ENCODE data around the gene UBR3. TPM values are rescaled to one million over a fixed set of nuclear protein-coding genes. Genes with fewer than 3 reads are reported as not detected.

Gene UBR3
- total RNA-seq, 2 experiments from 2014 or later = 11.6 to 21.0 TPM

DNA sequence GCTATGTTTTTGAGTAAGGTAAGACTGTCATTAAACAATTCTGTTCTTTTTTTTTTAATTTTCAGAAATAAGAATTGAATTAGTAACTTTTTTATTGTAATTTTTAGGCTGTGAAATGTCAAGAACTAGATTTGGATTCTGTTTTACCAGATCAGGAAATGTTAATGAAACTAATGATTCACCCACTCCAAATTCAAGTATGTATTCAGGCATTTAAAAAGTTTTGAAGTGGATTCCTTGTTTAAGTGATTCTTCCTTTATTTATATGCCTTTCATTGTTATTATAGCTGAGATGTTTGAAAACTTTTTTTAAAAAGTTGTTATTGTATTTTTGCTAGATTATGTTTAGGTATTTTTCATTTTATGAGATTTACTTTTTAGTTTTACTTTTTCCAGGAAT, 96.7 kb downstream of the UBR3 start:
- Histone ChIP-seq H3K79me2 (ENCODE audit: insufficient read depth, low read depth, low read length) (no peaks in the 10 kb centered on the region), H2AFZ (ENCODE audit: low read length) (no peak overlapping the region), H3K4me3 (ENCODE audit: low read depth, low read length, poor library complexity, severe bottlenecking) (no peak overlapping the region), H3K9me2 (ENCODE audit: insufficient read depth, low read length) (no peaks in the 10 kb centered on the region), H4K20me1 (ENCODE audit: insufficient read depth, low read length) (no peaks in the 10 kb centered on the region), H3K36me3 (ENCODE audit: insufficient read depth, low read length) (no peaks in the 10 kb centered on the region), H3K27ac (ENCODE audit: low read depth, low read length, poor library complexity, severe bottlenecking) (no peak overlapping the region), H3K9me3 (ENCODE audit: low read length) (no peaks in the 10 kb centered on the region), H3K4me1 (ENCODE audit: insufficient read depth, low read length, poor library complexity, severe bottlenecking) (peaks cover 4% of the 10 kb centered on the region), H3K4me2 (ENCODE audit: low read length) (no peak overlapping the region)
- TF ChIP-seq, protein P1, sequence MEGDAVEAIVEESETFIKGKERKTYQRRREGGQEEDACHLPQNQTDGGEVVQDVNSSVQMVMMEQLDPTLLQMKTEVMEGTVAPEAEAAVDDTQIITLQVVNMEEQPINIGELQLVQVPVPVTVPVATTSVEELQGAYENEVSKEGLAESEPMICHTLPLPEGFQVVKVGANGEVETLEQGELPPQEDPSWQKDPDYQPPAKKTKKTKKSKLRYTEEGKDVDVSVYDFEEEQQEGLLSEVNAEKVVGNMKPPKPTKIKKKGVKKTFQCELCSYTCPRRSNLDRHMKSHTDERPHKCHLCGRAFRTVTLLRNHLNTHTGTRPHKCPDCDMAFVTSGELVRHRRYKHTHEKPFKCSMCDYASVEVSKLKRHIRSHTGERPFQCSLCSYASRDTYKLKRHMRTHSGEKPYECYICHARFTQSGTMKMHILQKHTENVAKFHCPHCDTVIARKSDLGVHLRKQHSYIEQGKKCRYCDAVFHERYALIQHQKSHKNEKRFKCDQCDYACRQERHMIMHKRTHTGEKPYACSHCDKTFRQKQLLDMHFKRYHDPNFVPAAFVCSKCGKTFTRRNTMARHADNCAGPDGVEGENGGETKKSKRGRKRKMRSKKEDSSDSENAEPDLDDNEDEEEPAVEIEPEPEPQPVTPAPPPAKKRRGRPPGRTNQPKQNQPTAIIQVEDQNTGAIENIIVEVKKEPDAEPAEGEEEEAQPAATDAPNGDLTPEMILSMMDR (conservative IDR thresholded peaks at IDR 0.05; ENCODE audit: low read length) = no peak
- TF ChIP-seq EZH2phosphoT487 (IDR thresholded peaks at IDR 0.05; ENCODE audit: borderline replicate concordance, low read depth, low read length) = no peak
- POLR2A ChIA-PET = interaction anchor here (1.1 kb wide), 1 partner anchor 11 kb away, joined by 3 read pairs; no protein-coding TSS in a partner anchor
- no TSS peak for BruUV-seq (replicated peaks)
- intact Hi-C loops (cut with micrococcal nuclease; ENCODE audit: unreplicated experiment) = no loop called here
- CTCF ChIA-PET (ENCODE audit: unreplicated experiment) = no interaction called here
- DNase-seq (ENCODE audit: low spot score) = no peak

DNA sequence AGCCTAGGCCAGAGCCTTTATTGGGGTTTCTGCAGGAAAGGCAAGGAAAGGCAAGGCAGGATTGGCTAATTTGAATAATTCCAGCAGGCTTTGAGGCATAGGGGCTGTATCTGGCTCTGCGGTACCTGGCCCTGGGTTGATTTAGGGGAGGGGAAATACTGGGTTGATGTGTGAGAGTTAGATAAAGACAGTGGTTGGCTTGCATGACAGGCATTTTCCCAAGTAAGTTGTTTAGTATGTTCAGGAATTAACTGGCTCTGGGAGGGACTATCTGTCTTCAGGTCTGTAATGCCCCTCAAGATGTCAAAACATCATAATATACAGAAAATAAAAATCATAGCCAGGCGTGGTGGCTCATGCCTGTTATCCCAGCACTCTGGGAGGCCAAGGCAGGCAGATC, 98.7 kb downstream of the UBR3 start:
- POLR2A ChIA-PET = no interaction called here
- no peak for DNase-seq (ENCODE audit: low spot score)
- no peak overlapping the region for H3K4me2 ChIP-seq (ENCODE audit: low read length)

GRCh38 chr2:169928463-169928864, 101.2 kb downstream of the UBR3 start:
- Histone ChIP-seq H3K4me2 (ENCODE audit: low read length) (no peak overlapping the region), H2AFZ (ENCODE audit: low read length) (no peak overlapping the region), H3K27ac (ENCODE audit: low read depth, low read length, poor library complexity, severe bottlenecking) (no peak overlapping the region), H3K9me3 (ENCODE audit: low read length) (no peaks in the 10 kb centered on the region), H3K79me2 (ENCODE audit: insufficient read depth, low read depth, low read length) (no peaks in the 10 kb centered on the region), H3K4me1 (ENCODE audit: insufficient read depth, low read length, poor library complexity, severe bottlenecking) (no peaks in the 10 kb centered on the region), H4K20me1 (ENCODE audit: insufficient read depth, low read length) (no peaks in the 10 kb centered on the region), H3K4me3 (ENCODE audit: low read depth, low read length, poor library complexity, severe bottlenecking) (no peak overlapping the region), H3K9me2 (ENCODE audit: insufficient read depth, low read length) (no peaks in the 10 kb centered on the region), H3K36me3 (ENCODE audit: insufficient read depth, low read length) (no peaks in the 10 kb centered on the region)
- TF ChIP-seq, protein P1 (conservative IDR thresholded peaks at IDR 0.05; ENCODE audit: low read length) = peak; percentile 95
- TF ChIP-seq EZH2phosphoT487 (IDR thresholded peaks at IDR 0.05; ENCODE audit: borderline replicate concordance, low read depth, low read length) = no peak
- peak; percentile 64 for DNase-seq (ENCODE audit: low spot score)
- CTCF ChIA-PET (ENCODE audit: unreplicated experiment) = interaction anchor here (0.7 kb wide), 1 partner anchor 104 kb away, joined by 3 read pairs; the partner anchor contains the start of gene METTL5
- no TSS peak for BruUV-seq (replicated peaks)
- intact Hi-C loops (cut with micrococcal nuclease; ENCODE audit: unreplicated experiment) = loop anchor here (1.0 to 5.0 kb wide), 4 partner anchors 104 to 819 kb away; partner anchors contain the start of gene METTL5
- POLR2A ChIA-PET = interaction anchor here (0.6 kb wide), 2 partner anchors 251 to 959 kb away, joined by 4 read pairs; no protein-coding TSS in a partner anchor

More for the DNA sequence above, 98.7 kb downstream of the UBR3 start:
- TF ChIP-seq, protein P1 (conservative IDR thresholded peaks at IDR 0.05; ENCODE audit: low read length) = no peak
- no peak for TF ChIP-seq EZH2phosphoT487 (IDR thresholded peaks at IDR 0.05; ENCODE audit: borderline replicate concordance, low read depth, low read length)
- Histone ChIP-seq H3K79me2 (ENCODE audit: insufficient read depth, low read depth, low read length) (no peaks in the 10 kb centered on the region), H2AFZ (ENCODE audit: low read length) (no peak overlapping the region), H3K4me3 (ENCODE audit: low read depth, low read length, poor library complexity, severe bottlenecking) (no peak overlapping the region), H4K20me1 (ENCODE audit: insufficient read depth, low read length) (no peaks in the 10 kb centered on the region), H3K4me1 (ENCODE audit: insufficient read depth, low read length, poor library complexity, severe bottlenecking) (no peaks in the 10 kb centered on the region), H3K9me2 (ENCODE audit: insufficient read depth, low read length) (no peaks in the 10 kb centered on the region), H3K9me3 (ENCODE audit: low read length) (no peaks in the 10 kb centered on the region), H3K36me3 (ENCODE audit: insufficient read depth, low read length) (no peaks in the 10 kb centered on the region), H3K27ac (ENCODE audit: low read depth, low read length, poor library complexity, severe bottlenecking) (no peak overlapping the region)
- CTCF ChIA-PET (ENCODE audit: unreplicated experiment) = no interaction called here
- BruUV-seq (replicated peaks) = no TSS peak
- intact Hi-C loops (cut with micrococcal nuclease; ENCODE audit: unreplicated experiment) = loop anchor here (5.0 kb wide), 2 partner anchors 399 to 474 kb away; no protein-coding TSS in a partner anchor

All from OCI-LY7 (cell line).